HCEC 1CT (cell line): ENCODE data around the gene ZFP42.
"Not testable (repeated sequence)": the region's sequence is repeated elsewhere in the genome, so short reads cannot be mapped to it uniquely, and the experiment has no call there.

Experiments used
- DNase-seq: peaks from one replicate; pipeline ENCODE4 v3.0.0-alpha.2; 2017

The ZFP42 gene

DNA sequence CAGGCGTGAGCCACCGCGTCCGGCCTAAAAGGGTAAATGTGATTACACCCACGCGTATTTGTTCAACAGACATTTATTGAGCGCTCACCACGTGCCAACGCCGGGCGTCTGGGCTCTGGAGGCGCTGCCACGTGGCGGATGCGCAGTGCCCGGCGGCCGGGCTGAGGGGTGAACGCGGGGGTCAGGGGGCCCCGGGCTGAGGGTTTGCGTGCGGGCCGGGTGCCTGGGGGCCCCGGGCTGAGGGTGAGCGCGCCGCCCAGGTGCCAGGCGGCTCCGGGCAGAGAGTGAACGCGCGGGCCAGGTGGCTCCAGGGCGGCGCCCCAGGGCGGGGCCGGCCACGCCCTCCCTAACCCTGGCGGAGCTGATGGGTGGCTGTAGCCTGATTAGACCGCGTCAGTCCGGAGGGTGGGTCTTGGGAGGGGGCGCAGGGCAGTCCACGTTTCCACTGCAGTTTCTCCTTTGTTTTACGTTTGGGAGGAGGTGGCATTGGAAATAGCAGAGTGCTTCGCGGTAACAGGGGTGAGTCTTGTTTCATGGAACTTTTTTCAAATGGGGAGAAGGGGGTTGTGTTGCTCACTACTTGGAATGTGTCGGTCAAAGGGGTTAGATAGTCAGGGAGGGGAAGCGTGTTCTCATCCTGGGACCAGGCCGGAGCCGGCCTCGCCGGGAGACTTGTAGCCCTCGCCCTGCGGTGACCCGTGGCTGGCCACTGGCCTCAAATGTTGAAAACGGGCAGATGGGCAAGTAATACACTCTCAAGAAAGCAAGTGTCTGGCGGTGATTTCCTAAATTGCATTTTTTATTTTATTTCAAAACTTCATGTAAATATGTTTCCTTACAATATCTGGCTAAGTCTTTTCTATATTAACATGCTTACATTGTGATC, at the start of gene ZFP42:
ZFP42 (plus strand) TSS at position 450 of the 886 bp plus-strand sequence. CDS start 7,037 bp downstream, outside the sequence.
- no peak for DNase-seq

DNA sequence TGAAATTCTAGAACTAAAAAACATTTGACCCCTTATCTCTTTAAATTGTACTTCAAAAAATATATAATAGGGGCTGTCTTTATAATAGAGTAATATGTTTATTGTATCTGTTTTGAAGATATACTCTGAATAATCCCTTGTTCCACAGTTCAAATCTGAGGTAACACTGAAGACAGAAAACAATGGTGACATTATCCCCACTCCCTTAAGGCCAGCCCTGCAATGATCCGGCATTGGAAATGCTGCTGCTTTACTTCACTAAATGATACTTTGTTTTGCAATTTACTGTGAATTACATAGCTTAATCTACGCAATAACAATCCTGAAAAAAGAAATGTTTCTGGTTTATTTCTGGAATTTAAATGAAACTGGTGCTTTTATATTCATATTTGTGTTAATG, 34.4 kb upstream of the ZFP42 start:
- DNase-seq: no peak

DNA sequence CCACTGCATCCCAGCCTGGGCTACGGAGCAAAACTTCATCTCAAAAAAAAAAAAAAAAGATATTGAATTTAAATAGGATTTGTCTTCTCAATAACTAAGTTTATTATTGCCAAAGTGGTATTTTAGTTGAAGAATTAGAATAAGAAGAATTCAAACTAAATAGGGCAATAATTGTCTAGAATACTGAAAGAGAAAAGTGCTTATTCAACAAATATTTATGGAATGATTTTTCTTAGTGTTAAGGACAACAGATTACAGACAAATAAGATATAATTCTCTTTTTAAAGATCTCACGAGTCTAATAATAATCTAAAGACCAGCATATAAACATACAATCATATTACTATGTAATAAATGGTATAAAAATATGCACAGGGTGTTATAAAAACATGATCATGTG, 33.6 kb upstream of the ZFP42 start:
- DNase-seq: no peak

DNA sequence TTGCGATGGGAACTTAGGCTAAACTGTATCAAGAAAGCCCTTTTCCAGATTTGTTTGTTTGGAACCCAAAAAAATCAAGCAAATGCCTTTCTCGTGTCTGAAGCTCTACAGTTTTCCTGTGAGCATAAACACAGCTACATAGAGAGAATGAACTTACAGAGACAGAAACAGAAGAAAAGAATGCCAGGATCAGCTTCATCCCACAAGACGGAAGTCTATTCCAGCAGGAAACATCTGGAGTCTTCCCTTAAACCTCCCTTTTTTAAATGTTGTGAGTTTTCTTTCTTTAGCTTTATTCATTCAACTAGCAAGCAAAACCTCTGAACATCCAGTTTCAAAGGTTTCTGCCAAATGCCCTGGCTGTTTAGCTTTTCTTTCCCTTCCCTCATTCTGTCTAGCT, 32.6 kb upstream of the ZFP42 start:
- peak; percentile 0 for DNase-seq

DNA sequence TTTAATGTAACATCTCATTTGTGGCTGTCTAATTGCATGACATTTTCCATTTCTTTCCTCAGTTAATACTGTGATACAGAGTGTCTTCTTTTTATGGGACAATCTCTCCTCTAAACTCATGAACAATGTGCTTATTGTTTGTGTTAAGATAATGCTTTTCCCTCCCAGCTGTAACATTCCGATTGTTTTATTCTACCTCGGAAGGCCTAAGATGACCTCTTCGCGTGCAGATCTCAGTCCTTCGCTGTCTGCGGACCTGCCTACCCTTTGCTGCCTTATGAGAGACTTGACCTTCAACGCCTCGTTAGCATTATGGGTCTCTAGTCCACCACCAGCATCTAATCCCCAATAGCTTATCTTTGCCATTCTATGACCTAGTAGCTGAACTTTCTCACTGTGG, 29.8 kb upstream of the ZFP42 start:
- no peak for DNase-seq

DNA sequence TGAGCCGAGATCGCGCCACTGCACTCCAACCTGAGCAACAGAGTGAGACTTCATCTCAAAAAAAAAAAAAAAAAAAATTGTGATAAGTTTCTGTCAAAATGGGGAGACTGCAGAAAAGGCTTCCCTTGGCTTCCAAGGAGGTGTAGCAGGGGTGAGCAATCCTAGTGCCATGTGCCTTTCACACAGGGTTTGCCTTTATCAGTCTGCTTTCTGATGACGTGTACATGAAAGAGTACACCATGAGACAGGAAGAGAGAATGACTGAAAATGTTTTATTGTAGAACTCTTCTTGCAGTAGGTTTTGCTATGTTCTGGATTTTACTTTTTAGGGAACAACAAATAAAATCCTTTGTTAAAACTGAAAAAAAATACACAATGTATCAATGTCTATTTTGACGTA, 23.4 kb upstream of the ZFP42 start:
- no peak for DNase-seq

DNA sequence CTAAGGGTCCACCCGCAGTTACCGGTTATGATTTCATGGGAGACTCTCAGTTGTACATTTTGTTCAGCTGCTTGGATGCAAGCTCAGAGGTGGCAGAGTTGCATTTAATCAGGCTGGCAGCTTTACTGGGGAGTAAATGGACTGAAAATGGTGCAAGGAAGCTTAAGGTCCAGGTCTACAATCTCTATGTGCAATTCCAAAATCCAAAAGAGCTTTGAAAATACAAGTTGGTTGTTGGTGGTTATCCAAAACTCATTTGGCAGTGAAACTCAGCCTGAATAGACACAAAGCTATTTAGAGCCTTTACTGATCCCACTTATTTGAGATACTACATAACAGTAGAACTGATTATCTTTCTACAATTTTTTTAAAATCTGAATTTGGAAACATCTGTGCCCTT, 11.8 kb upstream of the ZFP42 start:
- DNase-seq: no peak

DNA sequence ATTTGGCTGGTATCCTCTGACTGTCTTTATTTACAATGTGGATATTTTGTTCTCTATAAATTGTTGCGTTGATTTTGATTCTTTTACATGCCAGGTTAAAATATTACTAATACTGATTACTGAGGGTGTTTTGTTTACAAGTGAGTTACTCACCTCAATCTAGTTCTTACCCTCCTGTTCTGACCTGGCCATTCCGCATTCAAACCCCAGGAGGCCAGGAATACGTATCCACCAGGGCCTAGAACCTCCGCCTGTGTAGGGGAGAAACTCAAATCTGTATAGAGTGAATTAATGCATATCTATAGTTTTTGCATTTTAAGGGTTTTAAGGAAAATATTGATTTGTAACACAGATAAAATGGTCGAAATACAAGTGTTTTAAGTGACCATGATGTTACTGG, 2.6 kb upstream of the ZFP42 start:
- DNase-seq: no peak

DNA sequence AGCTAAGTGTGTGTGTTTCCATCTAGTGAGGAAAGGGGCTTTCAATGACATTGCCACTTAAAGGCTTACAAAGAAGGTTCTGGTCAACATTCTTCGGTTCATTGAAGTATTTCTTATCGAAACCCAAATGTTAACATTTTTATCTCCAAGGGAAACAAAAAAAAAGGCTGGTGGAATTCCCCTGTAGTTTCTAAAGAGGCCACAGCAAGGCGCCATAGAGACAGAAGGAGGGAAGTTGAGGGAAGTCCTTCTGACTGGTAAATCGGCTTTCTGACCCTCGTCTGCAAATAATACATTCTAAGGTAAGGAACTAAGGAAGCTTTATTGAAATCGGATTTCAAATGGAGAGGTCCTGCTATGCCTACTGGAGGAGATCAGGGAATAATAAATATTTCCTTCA, 1.7 kb upstream of the ZFP42 start:
- peak; percentile 5 for DNase-seq

DNA sequence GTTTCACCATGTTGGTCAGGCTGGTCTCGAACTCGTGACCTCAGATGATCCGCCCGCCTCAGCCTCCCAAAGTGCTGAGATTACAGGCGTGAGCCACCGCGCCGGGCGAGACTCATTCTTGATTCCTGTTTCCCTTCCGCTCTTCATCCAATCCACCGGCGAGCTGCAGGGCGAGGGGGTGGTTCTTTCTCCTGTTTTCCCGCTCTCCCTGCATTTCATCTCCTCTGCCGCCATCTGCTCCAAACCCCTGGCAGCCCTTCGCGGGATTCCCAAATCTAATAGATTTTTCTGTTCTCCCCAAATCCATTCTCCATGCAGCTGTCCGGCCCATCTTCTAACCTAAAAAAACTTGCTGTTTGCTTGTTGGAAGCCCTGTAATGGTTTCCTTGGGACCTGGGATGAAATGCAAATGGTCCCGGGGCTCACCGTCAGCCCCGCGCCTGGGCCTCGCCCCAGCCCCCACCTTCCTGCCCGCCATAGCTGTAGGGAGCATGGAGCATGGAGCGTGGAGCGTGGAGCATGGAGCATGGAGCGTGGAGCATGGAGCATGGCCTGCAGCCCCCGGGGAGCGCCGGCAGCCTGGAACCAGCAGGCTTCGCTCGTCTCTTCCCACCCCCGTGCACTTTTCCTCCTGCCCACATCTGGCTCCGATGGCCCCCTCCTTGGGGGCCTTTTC, 1.1 kb downstream of the ZFP42 start:
- no peak for DNase-seq

DNA sequence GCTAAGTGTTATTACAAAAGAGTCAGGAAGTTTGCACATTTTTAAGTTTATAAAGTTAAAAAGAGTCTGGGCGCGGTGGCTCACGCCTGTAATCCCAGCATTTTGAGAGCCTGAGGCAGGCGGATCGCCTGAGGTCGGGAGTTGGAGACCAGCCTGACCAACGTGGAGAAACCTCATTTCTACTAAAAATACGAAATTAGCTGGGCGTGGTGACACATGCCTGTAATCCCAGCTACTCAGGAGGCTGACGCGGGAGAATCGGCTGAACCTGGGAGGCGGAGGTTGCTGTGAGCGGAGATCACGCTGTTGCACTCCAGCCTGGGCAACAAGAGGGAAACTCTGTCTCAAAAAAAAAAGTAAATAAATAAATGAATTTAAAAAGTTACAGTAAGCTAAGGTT, 2.4 kb downstream of the ZFP42 start:
- not testable (repeated sequence) for DNase-seq

DNA sequence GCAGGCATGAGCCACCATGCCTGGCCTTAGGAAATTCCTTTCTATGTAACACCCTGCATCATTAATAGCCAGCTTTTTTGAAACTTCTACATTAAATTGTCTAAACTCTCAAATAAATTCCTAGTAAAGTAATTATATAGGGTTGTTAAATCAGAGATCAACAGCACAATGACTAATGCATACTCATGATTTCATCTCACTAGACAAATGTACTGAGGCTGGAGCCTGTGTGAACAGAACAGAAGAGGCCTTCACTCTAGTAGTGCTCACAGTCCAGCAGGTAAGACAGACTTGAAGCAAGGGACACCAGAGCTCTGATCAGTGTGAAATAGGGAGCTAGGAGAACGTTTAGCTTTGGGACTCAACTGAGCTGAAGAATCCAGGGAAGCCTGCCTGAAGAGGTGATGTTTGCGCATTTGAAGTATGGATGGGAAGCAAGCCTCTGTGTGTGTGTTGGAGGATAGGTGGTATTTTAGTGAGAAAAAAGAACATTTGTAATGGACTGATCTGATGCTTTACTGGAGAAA, 3.9 kb downstream of the ZFP42 start:
- DNase-seq: no peak

DNA sequence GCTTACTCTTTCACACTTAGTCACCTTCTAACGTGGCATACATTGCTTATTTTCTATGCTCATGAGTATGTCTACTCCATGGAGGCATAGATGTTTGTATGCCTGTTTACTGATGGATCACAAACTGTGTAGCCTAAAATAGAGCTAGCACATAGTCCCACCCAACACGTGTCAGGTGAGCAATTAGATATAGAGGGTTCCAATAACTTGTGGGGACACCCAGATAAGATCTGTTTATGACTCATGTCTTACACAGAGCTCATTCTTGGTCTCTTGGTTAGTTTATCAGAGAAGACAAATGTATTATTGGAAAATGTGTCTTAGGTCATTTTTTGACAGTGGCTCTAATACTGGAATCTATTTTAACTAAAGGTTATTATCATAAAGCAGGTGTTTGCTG, 6.8 kb downstream of the ZFP42 start:
- DNase-seq: no peak

DNA sequence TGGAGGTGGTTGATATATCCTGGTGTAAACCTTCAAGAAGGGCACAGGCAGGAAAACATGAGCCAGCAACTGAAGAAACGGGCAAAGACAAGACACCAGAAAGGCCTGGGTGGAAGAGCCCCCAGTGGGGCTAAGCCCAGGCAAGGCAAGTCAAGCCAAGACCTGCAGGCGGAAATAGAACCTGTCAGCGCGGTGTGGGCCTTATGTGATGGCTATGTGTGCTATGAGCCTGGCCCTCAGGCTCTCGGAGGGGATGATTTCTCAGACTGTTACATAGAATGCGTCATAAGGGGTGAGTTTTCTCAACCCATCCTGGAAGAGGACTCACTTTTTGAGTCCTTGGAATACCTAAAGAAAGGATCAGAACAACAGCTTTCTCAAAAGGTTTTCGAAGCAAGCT, 7.2 kb downstream of the ZFP42 start:
- DNase-seq: no peak

DNA sequence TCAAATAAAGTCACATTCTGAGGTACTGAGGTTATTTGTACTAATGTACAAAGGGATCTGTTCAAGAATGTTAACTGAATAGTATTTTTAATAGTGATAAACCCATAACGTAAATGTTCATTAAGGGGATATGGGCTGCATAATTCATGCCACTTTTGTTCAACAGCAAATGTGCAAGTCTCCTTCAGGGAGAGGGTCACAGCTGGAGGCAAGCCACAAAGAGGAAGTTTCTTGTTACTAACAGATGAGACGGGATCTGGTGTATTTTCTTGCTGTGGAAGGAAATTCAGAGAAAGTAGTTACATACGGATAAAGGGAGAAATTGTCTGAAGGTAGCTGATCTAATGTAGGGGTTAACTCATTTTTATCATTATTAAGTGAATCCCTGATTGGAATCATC, 10.0 kb downstream of the ZFP42 start:
- DNase-seq: no peak

DNA sequence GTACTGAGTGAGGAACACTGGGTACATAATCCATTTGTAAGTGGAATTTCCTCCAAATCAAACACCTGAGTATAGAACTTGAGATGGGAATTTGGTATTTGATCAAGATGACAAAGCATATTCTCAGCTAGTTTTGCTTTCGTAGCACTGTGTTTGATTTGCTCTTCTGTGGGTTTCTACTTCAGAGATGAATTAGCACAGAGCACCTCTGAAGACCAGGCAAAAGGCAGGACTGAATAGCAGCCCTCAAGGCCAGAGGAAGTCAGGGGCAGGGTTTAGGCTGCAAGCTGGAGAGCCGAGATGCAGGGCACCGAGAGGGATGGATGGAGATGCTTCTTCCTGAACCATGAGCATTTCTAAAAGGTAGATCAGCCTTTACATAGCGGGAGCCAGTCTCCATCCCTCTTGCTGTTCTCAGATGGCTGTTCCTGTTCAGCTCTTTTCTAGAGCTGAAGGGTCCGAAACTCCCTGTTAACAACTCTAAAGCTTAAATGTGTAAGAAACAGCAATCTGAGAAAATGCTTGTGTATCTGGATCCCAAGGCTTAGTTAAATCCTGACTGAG, 10.8 kb downstream of the ZFP42 start:
- no peak for DNase-seq

DNA sequence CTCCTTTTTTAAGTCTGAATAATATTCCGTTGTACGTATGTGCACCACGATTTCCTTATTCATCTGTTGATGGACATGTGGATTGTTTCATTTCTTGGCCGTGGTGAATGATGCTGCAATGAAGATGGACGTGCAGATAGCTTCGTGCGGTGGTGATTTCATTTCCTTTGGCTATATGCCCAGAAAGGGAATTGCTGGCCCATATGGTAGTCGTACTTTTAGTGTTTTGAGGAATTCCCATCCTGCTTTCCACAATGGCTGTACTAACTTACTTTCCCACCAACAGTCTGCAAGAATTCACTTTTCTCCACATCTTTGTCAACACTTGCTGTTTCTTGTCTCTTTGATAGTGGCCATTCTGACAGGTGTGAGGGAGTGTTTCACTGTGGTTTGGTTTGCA, 12.8 kb downstream of the ZFP42 start:
- peak; percentile 66 for DNase-seq

DNA sequence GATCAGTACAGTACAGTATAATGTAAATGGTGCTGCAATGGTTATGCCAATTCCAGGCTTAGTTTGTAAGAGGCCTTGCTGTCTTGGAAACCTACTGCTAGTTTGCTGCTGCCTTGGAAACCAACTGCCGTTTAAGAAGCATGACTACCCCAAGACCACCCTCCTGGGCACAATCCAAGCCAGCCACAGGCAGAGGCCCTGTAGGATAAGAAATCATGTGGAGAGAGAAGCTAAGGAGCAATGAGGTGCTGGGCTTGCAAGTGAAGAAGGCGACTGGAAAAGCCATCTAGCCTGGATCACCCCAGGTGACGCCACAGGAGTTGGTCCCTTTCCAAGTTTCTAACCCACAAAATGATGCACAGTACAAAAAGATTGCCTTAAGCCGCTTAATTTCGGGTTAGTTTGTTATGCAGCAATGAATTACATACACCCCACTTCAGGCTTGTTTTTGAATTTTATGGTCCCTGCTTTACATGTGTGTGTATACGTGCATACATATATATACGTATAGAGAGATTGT, 16.9 kb downstream of the ZFP42 start:
- DNase-seq: no peak

DNA sequence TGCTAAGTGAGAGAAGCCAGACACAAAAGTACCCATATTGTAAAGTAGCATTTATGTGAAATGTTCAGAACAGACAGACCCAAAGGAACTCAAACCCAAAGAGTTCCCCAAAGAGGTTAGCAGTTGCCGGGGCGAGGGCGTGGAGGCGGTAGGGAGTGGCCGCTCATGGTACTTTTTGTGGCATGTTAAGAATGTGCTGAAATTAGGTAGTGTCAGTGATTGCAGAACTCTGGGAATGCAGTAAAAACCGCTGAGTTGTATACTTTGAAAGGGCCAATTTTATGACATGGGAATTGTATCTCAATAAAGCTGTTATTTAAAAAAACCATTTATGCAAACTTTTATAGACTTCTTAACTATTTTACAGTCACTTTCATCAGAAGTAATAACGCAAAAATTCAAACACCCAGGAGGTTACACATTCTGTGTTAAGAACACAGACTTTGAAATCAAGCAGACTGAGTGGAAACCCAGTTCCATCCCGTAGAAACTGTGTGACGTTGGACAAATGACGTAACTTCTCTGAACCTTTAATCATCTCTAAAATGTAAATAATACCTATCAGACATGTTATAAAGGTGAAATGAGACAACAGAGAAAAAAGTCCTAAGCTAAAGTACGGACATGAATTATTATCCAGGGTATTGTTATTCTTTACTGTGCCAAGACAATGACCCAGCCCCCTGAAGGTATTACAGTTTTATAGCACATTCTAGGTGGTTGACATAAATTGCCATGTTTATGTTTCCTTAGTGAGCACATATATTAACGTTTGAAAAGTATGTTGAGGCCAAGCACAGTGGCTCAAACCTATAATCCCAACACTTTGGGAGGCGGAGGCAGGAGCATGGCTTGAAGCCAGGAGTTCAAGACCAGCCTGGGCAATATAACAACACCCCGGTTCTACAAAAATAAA, 19.7 kb downstream of the ZFP42 start:
- DNase-seq: peak; percentile 5

DNA sequence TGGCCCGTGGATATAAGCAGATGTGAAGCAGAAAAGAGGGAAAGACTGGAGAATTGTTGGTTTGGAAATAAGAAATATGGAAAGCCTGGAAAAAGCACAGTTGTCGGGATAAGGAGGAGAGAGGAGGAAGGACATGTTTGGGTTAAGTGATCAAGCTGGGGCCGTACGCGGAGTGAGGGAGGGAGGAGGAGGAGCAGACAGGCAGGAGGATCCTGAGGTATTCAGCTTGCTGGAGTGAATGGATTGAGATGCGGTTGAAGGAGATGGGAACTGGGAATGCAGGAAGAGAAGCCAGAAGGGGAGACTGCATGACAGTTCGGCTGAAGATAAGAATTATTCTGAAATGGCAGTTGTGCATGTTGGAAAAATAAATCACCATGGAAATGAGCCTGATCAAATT, 21.2 kb downstream of the ZFP42 start:
- DNase-seq: no peak

DNA sequence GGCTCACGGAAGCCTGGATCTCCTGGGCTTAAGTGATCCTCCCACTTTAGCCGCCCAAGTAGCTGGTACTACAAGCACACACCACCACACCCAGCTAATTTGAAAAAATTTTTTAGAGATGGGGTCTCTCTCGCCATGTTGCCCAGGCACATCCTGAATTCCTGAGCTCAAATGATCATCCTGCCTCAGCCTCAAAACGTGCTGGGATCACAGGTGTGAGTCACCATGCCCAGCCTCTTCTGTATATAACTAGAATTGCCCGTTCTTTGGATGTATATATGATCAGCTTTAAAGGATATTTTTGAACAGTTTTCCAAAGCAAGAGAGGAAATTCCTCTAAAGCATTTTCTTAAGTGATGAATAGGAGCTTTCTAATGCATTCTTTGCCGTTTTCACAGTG, 22.7 kb downstream of the ZFP42 start:
- no peak for DNase-seq

DNA sequence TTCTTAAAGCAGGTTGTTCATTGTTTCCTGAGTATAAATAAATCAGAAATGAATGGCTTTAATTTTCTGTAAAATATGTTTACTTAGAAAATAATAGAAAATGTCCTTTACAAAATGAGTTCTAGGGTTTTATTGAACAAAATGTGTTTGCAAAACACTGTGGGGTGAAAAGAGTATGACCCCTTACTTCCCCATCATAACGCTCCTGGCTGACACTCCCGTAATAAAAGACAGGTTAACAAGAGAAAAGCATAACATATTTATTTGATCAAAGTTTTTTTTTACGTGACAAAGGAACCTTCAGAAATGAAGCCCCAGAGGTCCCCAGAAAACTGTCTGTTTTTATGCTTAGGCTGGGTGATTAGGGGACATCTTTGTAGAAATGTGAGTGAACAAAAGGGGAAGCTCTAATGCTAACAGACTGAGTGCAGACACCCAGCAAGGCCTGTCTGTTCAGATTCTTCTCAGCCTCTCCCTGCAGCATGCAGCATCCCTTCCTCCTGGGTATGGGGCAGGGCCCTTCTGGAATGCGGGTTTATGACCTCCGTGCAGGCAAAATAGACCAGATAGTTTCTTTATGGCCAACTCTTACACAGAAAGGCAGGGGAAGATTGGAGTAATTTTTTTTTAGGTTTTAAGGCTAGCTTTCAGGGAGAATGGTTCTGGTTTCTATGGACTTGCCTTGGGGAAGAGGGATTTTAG, 26.1 kb downstream of the ZFP42 start:
- DNase-seq: no peak
